HTR-8/SVneo (cell line): Measurements from ENCODE around the gene ZSCAN10.
"Not testable (repeated sequence)": the region's sequence is repeated elsewhere in the genome, so short reads cannot be mapped to it uniquely, and the experiment has no call there.

Experiments used
- DNase-seq: peaks from one replicate; pipeline ENCODE4 v3.0.0; 2011; ENCODE audit warnings: low spot score, mixed read lengths; ENCODE audit not compliant: insufficient read length
- FAIRE-seq: peaks from 2 replicates; lab custom pipeline; 2011; peaks lifted over from hg19 to GRCh38; lab: Jason Lieb, UNC

ZSCAN10 gene

GRCh38 chr16:3098459-3099394 is at the start of gene ZSCAN10:
Gene ZSCAN10 (minus strand): TSS chr16:3099294. CDS start chr16:3092937, 6,357 bp downstream.
- FAIRE-seq (no peak), DNase-seq (no peak)

DNA sequence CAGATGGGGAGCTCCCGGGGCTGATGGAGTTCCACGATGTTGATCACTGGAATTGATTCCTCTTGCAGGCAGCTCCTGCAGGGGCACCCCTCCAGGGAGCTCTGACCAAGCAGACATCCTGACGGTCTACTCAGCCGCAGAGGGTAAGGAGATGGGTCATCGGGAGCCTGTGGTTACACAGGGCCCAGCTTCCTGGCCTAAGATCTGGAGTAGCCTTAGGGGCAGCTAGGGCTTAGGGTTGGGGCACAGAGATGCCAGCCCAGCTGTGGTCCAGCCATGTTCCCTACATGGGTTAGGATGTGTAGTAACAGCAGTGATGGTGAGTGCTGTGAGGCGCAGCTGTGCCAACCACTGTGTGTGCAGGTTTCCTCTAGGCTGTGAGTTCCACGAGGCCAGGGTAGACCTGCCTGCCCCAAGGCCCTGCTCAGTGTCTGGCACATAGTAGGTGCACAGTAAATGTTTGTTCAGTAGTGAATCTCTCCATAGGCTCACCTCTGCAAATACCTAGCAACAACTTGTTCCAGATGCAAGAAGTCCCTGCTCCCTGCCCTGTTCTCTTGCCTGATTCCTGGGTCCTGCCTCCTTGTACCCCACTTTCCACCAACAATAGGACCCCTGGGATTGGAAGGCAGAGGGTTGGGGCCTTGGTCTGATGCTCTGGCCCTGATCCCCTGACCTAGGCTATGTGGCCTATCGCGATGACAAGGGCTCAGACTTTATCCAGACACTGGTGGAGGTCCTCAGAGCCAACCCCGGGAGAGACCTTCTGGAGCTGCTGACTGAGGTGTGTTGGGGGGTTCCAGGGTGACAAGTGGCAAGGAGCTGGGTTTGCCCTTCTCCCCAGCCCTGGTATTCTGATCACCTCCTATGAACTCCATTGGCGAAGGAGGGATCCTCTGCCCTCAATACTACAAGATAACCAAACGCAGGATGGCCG is 49.4 kb upstream of the ZSCAN10 start:
- FAIRE-seq (no peak), DNase-seq (no peak)

- DNase-seq (no peak), FAIRE-seq (no peak)
Observed at GRCh38 chr16:3147757-3148104, 48.6 kb upstream of the ZSCAN10 start.

DNA sequence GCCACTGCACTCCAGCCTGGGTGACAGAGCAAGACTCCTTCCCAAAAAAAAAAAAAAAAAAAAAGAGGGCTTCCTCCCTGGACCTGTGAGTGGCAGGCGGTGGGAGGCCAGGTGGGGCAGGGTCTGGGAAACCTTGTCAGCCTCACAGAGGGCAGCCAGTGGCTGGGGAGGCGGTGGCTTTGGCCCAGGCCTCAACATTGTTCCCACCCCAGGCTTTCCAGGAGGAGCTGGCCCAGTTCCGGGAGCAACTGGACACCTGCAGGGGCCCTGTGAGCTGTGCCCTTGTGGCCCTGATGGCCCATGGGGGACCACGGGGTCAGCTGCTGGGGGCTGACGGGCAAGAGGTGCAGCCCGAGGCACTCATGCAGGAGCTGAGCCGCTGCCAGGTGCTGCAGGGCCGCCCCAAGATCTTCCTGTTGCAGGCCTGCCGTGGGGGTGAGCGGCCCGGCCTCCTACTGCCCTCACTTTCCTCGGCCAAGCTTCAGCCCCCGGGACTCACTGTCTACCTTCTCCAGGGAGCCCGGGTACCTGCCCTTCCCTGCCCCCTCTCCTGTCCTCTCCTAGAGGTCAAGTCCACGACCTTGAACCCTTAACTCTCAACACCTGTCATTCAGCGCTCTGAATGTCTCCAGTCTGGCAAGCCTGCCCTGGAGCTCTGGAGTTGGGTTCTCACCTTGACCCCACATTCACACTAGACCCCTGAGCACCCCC is 48.1 kb upstream of the ZSCAN10 start:
- no peak for FAIRE-seq
- DNase-seq, result no peak

DNA sequence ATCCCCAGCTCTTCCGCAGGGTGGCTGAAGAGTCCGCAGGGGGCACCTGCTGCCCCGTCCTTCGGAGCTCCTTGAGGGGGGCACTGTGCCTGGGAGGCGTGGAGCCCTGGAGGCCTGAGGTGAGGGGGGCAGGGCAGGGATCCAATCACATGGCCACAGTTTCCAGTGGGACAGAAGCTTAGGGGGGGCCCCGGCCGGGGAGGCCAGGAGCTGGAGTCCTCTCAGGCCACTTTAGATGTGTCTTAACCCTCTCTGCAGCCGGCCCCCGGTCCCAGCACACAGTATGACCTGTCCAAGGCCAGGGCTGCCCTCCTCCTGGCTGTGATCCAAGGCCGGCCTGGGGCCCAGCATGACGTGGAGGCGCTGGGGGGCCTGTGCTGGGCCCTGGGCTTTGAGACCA is 46.6 kb upstream of the ZSCAN10 start:
- DNase-seq (no peak), FAIRE-seq (no peak)

DNA sequence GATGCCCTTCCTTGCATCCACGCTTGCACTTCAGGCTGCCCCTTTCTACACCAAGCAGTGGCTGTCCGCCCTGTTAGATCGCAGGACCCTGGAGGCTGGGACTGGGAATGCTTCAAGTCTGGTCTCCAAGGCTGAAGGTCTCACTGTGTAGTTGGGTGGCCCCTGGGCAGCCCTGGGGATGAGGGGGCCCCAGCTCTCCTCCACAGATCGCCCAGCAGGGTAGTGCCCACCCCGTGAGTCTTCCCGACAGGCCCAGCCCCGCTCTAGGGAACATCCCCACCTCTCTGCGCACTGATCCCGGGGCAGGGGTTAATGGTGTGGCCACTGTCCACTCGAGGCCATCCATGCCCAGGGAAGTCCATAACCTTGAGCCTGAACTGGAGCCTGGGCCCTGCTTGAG is 46.1 kb upstream of the ZSCAN10 start:
- no peak for FAIRE-seq
- DNase-seq, result no peak

- DNase-seq (no peak), FAIRE-seq (no peak)
Observed at GRCh38 chr16:3144321-3144983, 45.4 kb upstream of the ZSCAN10 start.

GRCh38 chr16:3143598-3144320 is 44.7 kb upstream of the ZSCAN10 start:
- FAIRE-seq, result no peak
- DNase-seq, result no peak

DNA sequence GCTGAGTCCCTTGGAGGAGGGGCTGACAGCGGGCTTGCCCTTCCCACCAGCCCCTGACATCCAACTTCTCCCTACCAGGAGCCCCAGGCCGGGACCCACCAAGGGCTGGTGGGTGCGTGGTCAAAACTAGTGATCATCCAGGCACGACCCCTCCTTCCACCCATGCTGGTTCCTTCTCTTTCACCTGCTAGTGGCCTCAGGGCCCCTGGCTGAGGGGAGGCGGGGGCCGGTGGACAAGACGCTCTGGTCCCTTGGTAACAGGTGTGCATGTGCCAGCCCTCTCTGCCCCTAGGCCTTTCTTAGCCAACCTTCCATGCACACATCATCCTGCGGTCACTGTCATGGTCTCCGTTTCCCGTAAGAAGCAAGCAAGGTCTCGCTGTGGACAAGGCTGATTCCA is 44.1 kb upstream of the ZSCAN10 start:
- no peak for FAIRE-seq
- no peak for DNase-seq

- DNase-seq (no peak), FAIRE-seq (no peak)
Observed at GRCh38 chr16:3142770-3143169, 43.7 kb upstream of the ZSCAN10 start.

GRCh38 chr16:3142327-3142726 is 43.2 kb upstream of the ZSCAN10 start:
- FAIRE-seq, result no peak
- no peak for DNase-seq

- no peak for FAIRE-seq
Observed at GRCh38 chr16:3141781-3142311, 42.8 kb upstream of the ZSCAN10 start.

DNA sequence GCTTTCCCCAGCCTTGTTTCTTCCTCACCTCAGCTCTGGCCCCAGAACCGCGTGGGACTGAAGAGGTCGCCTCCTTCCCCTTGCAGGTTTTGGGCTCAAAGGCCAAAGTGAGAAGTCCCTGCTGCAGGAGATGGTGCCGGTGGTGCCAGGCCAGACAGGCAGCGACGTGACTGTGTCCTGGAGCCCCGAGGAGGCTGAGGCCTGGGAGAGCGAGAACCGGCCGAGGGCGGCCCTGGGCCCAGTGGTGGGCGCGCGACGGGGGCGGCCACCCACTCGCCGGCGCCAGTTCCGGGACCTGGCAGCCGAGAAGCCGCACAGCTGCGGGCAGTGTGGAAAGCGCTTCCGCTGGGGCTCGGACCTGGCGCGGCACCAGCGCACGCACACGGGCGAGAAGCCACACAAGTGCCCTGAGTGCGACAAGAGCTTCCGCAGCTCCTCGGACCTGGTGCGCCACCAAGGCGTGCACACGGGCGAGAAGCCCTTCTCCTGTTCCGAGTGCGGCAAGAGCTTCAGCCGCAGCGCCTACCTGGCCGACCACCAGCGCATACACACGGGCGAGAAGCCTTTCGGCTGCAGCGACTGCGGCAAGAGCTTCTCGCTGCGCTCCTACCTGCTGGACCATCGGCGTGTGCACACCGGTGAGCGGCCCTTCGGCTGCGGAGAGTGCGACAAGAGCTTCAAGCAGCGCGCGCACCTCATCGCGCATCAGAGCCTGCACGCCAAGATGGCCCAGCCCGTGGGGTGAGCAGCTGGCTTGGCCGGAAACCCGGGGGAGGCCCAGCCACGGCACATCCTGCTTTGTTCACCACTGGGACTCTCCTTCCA is 41.7 kb upstream of the ZSCAN10 start:
- no peak for FAIRE-seq
- DNase-seq, result no peak

More at GRCh38 chr16:3141781-3142311, 42.8 kb upstream of the ZSCAN10 start:
- no peak for DNase-seq

- DNase-seq, FAIRE-seq: not testable (repeated sequence)
Observed at GRCh38 chr16:3139561-3139960, 40.5 kb upstream of the ZSCAN10 start.

- FAIRE-seq, result no peak
- no peak for DNase-seq
Observed at GRCh38 chr16:3138823-3139426, 39.8 kb upstream of the ZSCAN10 start.

- no peak for FAIRE-seq
- DNase-seq, result no peak
Observed at GRCh38 chr16:3138342-3138741, 39.2 kb upstream of the ZSCAN10 start.

- FAIRE-seq (no peak), DNase-seq (no peak)
Observed at GRCh38 chr16:3137267-3137666, 38.2 kb upstream of the ZSCAN10 start.
